Measurements from ENCODE around the gene UGT2B28.
"Not testable (repeated sequence)": the region's sequence is repeated elsewhere in the genome, so short reads cannot be mapped to it uniquely, and the experiment has no call there.

DNA sequence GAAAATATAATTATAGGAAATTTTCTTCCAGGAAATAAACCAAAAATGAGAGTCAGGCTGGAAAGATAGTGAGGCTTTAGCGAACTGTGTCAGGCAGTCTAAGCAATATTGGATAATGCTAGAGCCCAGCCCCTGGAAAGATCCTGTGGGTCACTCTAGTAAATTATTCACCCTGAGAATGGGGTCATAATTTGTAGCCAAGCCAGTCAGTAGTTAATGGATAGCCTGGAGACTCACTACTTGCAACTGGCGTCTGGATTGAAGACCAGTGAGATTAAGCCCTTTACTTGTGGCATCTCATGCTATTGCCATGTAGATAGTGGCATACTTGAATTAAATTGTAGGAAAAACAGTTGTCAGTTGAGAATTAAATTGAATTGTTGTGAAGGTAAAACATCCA, 51.0 kb downstream of the UGT2B28 start:
- TF ChIP-seq CTCF (IDR thresholded peaks at IDR 0.05; ENCODE audit: borderline replicate concordance, extremely low read depth, low read length, poor library complexity, severe bottlenecking); EZH2 (IDR thresholded peaks at IDR 0.05; ENCODE audit: borderline replicate concordance, low read depth, low read length, severe bottlenecking): not testable (repeated sequence)
